Stimulated activated CD8-positive, alpha-beta memory T cell treated with anti-CD3 and anti-CD28 coated beads, Interleukin-4, amount 100 ng/mL, for 48 hours (primary cell): ENCODE results near the gene TTLL11.

ENCODE experiments used
- DNase-seq: peaks from one replicate; pipeline ENCODE4 v3.0.0-alpha.2; 2020

The TTLL11 gene

DNA sequence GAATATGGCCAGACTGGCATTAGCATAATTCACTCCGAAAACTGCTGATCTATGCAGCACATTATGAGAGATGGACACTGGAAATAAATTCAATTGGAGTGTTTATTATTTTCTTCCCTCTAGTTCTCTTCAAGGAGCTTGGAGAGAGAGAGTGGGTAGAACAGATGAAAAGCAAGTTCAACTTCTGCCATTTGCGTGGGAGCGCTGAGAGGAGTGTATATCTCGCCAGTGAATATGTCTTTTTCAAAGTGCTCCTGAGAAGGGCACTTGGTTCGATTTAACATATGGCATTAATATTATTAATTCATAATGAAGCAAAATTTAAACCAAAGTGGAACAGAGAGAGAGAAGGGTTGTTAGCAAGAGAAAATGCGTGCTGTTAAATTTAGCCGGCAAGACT, 227.2 kb downstream of the TTLL11 start:
- no peak for DNase-seq

DNA sequence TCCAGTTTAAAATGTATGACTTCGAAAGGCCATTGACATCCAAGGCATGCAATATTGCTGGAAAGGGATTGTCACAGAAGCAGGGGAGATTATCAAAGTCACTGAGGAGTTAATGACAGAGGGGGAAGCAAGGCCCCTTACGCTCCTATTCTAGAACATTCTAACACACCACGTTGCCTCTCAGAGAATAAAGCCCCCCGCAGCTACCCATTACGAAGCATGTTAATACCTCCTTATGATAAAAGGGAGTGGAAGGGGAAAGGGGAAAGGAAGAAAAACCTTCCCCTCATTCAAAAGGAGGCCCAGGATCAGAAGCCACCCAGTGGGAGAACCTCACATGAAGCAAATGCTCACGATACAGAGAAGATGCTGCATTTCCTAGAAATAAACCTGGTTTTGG, 228.0 kb downstream of the TTLL11 start:
- DNase-seq, result peak; percentile 8

DNA sequence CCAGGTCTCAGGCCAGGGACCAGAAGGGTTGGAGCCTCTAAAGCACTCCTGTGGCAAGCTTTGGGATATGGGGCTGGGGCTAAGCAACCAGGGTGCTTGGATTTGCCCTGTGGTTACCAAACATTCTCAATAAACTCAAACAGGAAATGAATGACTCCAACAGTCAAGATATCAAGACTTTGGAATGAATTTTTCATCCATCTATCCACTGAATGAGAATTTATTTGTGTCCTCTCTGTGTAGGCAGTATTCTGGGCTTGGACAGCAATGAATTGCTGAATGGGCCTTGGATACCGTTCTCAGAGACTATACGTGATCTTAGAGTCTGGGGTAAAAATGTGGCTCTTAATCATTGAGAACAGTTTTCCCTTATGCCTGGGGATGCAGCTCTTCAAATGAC, 229.2 kb downstream of the TTLL11 start:
- no peak for DNase-seq

DNA sequence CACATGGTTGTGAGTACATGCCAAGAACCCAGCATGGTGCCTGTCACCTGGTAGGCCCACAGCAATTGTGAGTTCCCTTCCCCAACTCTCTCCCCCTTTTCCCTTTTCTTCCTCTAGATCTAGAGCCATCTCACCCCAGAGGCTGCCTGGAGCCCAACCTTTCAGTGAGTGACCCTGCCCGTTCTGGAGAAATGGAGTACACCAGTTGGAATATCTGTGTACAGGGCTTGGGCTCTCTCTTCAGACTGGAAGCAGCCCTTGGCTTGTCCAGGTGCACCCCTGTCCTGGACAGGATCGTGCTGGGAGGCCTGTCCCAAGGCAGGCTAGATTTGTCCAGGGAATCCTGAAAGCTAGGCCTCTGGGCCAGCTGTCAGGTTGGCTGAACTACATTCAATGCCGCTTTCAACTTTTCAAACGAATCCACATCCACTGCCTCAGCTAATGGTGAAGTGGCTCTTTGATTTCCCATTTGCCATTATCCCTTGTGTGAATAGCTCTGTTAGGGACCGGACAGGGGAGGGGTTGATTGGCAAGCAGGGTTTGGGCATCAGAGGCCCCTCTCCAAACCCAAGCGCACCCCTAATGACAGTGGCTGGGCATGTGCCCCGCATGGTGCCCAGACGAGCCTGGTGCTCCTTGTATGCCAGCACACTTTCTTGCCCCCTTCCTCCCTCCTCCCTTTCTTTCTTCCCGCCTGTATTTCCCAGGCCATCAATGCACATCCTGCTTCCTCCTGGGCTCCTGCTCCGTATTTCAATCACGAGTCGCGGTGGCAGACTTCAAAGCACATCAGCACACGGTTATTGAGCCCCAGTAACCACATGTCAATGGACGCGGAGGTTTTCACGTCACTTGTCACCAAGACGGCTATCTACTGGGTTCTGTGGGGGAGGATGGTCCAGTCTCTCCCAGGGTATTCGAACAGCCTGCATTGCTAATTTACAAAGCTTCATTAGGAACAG, 230.5 kb downstream of the TTLL11 start:
- peak; percentile 13 for DNase-seq

DNA sequence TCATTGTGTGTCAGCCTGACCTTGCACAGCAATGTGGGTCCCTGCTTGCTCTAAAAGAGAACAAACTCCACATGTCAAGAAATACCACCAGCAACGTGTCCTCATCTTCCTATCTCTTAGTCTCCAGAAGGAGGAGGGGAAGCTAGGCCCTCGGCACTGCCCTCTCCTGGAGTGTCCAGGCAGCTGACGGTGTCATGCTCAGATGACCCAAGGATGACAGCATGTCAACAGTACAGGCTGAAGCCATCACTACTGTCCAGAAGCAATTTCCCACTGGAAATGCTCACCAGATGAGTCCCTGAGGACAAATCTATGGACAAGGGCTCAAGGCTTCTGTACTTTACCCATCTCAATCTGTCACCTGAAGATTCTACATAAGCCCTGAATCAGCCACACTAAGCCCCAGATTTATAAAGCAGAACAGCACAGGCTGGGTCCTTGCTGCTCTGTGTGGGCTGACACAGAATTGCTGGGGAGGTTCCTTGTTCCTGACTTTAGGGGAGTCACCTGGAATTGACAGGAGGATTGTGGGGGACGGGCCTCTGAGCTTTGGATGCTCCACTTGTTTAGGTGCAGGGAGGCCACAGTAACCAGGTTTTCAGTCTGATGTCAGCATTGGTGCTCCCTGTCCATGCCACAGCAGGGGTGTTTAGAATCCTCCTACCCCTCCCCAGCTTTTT, 231.5 kb downstream of the TTLL11 start:
- peak; percentile 28 for DNase-seq

DNA sequence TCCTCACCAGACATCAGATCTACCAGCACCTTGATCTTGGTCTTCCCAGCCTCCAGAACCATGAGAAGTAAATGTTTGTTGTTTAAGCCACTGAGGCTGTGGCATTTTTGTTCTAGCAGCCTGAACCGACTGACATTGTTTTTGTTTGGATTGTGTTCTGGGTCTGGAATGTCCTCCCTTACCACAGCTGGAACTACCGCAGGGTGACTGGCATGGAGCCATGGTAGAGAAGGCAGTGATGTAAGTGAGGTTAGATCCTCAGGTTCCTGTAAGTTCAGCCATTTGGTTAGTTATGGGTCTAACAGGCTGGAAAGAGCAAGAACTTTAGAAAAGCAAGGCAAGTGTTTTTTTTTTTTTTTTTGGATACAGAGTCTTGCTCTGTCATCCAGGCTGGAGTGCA, 232.4 kb downstream of the TTLL11 start:
- DNase-seq, result peak; percentile 9

DNA sequence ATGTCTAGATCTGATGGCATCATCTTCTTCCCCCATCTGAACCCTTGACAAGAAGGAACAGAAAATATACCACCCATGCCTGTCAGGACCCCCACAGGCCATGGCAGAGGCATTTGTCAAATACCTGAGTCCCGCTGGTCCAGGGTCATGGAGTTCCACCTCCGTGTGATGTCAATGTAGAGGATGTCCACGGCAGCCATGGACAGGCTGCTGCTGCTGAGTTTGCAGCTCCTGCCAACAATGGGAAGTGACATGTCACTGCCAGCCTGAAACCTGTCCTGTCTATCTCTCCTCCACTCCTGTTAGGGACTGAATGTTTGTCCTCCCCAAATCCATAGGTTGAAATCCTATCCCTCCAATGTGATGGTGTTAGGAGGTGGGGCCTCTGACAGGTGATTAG, 232.9 kb downstream of the TTLL11 start:
- peak; percentile 12 for DNase-seq

DNA sequence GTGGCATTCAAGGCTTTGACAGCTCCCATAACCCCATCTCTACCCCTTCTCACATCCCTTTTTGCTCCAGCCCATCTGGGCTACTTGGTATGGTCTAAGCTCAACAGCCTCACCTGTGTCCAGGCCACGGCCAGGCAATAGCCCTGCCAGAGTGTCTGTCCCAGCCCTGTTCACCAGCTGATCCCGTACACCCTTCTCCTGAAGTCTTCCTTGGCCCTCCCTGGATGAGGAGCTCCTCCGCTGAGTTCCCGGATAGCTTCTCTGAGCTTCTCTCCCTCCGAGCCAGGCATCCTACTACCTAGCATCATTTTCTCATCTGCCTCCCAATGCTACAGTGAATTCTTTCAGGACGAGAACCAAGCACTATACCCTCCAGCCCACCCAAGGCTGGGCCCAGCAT, 233.5 kb downstream of the TTLL11 start:
- DNase-seq, result peak; percentile 0

DNA sequence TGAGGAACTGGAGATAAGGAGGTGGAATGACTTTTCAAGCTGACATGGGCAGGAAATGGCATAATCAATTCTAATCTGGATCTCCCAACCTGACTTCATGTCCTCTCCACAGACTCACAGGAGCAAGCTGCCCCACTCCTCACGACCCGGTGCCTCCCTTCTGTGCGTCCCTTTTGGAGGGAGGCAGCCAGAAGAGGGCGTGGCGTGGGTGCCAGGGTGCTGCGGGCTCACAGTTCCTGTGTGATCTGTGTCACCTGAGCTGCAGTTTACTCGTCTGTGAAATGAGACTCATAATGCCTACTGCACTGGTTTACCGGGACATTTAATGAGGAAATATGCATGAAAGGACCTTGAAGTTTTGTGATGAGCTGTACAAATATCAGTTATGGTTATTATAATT, 234.3 kb downstream of the TTLL11 start:
- no peak for DNase-seq

DNA sequence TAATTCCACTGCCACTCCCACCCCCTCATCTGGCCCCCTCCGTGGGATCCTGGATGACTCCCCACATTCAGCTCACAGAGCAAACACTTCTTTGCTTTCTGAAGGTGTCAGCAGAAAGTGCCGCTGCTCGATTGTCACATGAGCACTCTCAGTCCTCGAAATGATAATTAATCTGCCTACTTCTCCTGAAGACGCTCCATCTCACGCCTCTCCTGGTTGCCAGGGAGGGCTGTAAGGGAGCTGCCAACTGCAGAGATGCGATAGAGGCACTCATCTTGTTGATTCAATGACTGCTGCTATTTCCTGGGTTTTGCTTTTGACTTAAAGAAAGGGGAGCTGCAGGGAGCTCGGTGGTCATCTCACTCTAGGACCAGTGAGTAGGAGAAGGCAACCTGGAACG, 235.2 kb downstream of the TTLL11 start:
- no peak for DNase-seq

DNA sequence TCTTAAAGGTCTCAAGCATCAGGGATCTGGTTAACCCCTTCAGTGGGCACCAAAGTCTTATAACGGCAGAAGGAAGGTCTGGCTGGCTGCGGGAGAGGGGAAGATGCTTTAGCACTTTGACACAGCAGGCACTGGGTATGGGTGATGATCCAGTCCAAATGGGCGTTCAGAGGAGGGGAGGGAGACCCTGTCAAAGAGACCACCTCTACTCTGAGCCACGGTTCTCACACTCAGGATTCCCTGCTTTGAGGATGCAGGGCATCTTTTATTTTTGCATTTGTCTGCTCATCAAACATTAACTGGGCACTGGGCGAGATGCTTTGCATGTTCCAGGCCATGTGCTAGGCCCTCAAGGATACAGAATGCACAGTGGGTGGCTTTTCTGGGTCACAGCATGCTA, 237.6 kb downstream of the TTLL11 start:
- DNase-seq, result no peak

DNA sequence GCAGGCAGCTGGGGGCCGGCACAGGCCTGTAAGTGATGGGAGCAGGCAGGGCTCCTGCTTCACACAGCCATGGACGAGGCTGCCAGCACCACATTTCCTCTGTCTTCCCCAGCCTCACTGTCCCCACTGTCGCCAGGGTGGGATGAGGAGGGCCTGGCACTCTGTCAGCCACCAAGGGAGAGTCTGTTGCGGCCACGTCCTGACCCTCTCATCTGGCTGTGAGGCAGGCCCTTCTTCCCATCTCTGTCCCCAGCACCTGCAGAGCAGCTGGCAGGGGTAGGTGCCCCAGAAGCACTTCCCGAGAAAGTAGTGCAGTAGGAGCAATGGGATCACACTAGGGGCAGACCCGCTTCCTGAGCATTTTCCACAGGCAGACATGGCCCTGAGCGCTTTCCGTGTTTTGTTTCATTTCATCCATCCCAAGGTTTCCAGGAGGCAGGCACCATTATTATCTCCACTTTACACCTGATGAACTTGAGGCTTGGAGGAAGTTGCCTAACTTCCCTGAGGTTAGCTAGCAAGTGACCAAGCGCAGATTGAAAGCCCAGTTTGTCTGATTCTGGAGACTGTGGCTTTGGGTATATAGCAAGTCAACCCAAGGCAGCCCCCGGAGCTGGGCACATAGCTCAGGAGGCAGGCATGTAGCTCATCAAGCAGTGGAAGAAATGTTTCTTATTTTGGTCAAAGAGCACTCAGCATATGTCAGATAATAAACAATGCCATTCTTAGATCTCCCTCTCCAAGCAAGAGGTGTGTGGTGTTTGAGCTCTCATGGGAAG, 239.3 kb downstream of the TTLL11 start:
- no peak for DNase-seq

DNA sequence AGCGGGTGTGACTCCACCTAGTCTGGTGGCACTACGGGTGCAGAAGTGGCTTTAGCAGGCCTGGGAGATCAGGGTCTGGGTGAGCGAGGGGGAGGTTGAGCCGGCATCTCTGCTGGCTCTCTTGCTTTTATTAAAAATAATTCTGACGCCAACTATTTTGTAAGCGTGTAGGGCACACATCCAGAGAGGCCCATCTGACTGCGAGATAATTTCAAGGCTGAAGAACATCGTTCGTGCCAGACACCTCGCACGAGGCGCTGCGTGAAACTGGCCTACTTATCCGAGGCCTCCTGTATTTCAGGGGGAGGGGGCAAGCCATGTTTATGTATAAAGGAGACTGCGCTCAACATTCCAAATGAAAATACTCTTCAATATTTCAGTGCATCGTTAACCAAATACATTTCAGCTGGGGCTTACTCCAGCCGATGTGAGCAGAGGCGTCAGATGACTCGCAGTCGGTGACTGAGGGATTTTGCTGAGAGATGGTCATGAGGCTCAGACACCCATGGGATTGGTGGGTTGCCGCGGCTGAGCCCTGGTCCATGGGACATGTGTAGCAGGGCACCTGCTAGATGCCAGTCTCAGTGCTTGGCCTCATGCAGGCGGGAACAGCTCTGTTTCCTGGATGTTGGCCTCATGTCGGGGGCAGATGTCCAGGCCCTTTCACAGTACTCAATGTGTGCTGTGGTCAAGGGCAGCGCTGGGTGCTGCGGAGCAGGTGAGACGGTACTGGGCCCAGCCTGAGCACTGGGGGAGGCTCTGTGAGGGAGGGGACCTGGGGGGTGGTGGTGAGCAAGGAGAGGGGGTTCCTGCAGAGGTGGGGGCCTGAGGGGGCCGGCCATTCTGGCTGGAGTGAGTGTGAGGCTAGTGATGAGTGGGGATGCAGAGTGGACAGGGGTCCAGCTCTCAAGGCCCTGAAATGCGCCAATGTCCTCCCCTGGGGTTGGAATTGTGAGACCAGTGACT, 240.2 kb downstream of the TTLL11 start:
- no peak for DNase-seq

DNA sequence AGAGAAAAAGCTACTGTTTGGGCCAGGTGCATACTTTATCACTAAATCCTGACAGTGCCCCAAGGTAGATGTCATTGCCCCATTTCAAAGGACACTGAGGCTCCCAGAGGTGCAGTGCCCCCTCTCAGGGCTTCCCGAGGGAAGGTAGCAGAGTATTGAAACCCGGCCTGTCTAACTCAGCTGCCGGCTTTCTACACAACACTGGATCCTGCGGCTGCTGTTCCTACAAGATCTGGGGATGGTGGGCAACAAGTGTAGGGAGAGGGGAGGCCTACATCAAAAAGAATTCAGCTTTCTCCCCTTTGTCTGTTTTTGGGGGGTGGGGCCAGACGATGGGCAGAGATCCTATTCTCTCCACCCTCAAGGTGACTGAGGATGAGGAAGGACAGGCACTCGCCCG, 240.9 kb downstream of the TTLL11 start:
- no peak for DNase-seq

DNA sequence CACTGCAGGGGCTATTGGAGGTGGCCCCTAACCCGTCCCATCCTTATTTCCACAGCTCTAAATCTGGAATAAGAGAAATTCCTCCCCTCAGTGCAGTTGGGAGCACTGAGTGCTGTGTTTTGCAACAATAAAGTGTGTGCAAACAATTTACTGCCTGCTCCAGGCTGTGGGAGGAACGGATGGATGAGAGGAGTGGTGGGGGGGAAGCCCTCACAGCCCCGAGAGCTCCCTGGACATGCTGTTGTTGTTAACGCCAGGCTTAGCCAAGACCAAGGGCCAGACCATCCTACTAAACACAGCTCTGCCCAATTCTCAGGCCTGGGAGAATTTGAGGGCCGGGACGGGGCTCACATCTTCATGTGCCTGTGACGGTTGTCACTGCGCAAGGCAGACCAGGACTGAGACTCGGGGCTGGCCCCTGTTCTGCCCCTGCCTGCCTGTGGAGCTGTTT, 241.4 kb downstream of the TTLL11 start:
- no peak for DNase-seq

DNA sequence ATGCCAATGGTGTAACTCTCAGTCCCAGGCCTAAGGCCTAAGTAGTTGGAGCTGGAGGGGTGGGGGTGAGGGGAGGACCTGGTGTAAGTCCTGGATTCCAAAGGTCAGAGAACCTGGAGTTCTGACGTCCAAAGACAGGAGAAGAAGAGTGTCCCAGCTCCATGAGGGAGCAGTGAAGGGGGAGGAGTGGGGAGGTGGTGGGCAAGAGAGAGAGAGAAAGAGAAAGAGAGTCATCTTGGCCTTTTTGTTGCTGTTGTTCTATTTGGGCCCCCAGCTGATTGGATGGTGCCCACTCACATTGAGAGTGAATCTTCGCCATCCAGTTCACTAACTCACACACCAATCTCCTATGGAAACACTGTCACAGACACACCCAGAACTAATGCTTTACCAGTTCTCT, 242.7 kb downstream of the TTLL11 start:
- no peak for DNase-seq

DNA sequence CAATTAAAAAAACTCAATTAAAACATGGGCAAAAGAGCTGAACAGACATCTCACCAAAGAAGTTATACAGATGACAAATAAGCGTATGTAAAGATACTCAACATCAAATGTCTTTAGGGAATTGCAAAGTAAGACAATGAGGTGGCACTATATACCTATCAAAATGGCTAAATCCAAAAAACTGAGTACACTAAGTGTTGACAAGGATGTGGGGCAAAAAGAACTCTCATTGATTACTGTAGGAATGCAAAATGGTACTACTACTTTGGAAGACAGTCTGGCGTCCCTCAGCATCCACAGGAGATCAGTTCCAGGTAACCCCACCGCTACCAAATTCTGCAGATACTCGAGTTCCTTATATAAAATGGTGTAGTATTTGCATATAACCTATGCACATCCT, 243.6 kb downstream of the TTLL11 start:
- no peak for DNase-seq

DNA sequence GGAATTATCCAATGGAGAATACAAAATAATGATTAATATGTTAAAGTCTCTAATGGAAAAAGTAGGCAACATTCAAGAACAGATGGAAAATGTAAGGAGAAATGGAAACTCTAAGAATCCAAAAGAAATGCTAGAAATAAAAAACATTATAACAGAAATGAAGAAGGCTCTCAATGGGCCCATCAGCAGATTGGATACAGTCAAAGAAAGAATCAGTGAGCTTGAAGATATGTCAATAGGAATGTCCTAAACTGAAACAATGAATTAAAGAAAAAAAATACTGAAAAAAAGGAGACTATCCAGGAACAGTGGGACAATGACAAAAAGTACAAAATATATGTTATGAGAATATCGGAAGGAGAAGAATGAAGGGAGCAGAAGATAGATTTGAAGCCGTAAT, 248.5 kb downstream of the TTLL11 start:
- DNase-seq, result no peak

DNA sequence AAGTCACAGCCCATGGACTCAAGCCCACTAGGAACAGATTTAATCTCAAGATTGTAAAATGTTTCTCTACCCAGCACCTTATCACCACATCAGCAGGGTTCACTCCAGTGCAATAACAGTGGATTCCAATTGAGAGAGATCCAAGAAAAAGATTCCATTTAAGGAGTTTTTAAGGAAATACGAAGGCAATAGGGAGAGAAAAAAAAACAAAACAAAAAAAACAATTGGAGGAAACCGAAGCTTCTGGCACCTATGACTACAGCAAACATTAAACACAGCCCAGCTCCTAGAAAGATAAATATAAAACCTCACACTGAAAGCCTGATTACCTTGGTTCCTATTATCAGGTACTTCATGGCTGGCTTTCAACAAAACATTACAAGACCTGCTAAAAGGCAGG, 249.0 kb downstream of the TTLL11 start:
- no peak for DNase-seq

DNA sequence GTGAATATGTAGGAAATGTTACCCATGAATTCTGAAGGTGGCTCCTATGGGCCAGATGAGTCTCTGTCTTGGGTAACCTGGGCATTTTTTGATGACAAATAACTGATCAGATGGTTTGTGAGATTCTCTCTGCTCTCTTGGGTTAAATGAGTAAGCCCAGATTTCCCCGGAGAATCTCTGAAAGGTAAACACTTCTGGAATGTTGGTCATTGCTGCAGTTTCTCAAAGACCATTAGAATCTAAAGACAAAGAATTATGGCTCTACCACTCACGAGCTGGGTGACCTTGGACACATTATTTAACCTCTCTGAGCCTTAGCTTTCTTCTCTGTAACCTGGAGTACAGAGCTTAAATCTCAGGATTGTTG, 250.5 kb downstream of the TTLL11 start:
- no peak for DNase-seq

DNA sequence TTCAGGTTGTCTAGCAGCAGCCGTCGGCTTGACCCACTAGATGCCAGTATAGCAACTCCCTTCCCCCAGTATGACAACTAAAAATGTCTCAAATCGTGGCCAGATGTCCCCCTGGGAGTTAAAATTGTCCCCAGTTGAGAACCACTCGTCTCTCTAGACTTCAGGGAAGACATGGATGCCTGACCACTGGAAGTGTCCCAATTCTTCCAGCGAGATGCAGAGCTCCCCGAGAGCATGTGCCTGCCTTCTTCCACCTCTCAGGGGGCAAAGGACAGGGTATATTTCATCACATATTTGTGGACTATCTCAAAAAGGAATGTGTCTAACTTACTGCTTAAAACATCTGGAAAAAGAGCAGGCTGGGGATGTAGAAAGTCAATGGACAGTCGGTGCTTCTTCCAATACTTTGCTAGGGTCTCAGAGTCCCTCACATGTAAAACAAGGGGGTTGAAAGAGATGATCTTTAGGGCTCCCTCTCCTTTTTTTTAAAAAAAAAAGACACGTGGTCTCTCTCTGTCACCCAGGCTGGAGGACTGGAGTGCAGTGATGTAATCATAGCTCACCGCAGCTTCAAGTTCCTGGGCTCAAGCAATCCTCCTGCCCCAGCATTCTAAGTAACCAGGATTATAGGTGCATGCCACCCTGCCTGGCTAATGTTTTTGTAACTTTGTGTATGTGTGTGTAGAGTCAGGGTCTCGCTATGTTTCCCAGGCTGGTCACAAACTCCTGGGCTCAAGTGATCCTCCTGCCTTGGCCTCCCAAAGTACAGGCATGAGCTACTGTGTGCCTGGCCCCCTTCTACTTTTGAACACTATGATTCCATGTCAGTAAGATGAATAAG, 251.1 kb downstream of the TTLL11 start:
- DNase-seq, result peak; percentile 16
